Measurements from ENCODE around the gene COQ9. TPM values are rescaled to one million over a fixed set of nuclear protein-coding genes. Genes with fewer than 3 reads are reported as not detected.

Gene COQ9
- total and polyA plus RNA-seq, 2 donors (not counting 1 experiment from before 2014, with no cell fraction given), result 44.4 to 51.2 TPM

- no peak for TF ChIP-seq EZH2 (IDR thresholded peaks at IDR 0.05; ENCODE audit: low read length, missing control alignments)
- no peak for TF ChIP-seq CTCF (conservative IDR thresholded peaks at IDR 0.05 in 1 of 2, IDR thresholded peaks at IDR 0.05 in 1 of 2; ENCODE audit: low read depth in 1 of 2, low read length in 2 of 2)
- peaks cover 4% of the 10 kb centered on the region for H3K4me1 ChIP-seq (ENCODE audit: control insufficient read depth, extremely low read depth, insufficient read depth, low read length)
- H3K27me3 ChIP-seq (ENCODE audit: control insufficient read depth, insufficient read depth, low read length), result no peaks in the 10 kb centered on the region
- no peak overlapping the region for H2AFZ ChIP-seq (ENCODE audit: low read length)
- no peak overlapping the region for H3K4me3 ChIP-seq (replicated peaks in 1 of 4; ENCODE audit: control extremely low read depth in 1 of 4, insufficient read depth in 1 of 4, low read depth in 3 of 4, low read length in 4 of 4)
- H3K9ac ChIP-seq (ENCODE audit: insufficient read depth, low read length), result no peak overlapping the region
- no peaks in the 10 kb centered on the region for H4K20me1 ChIP-seq (ENCODE audit: control insufficient read depth, extremely low read depth, insufficient read depth, low read length)
- no peak overlapping the region for H3K27ac ChIP-seq (ENCODE audit: insufficient read depth, low read length)
- peak in 1 of 2 donors; percentile 4 for DNase-seq (ENCODE audit: low read depth in 2 of 2)
- H3K79me2 ChIP-seq (ENCODE audit: control insufficient read depth, insufficient read depth, low read length), result no peaks in the 10 kb centered on the region
- H3K4me2 ChIP-seq (ENCODE audit: extremely low read depth, insufficient read depth, low read length), result no peak overlapping the region
- no peaks in the 10 kb centered on the region for H3K9me3 ChIP-seq (ENCODE audit: control insufficient read depth, insufficient read depth, low read depth, low read length)
- H3K36me3 ChIP-seq (ENCODE audit: control insufficient read depth, insufficient read depth, low read length), result peaks cover 22% of the 10 kb centered on the region
Observed at GRCh38 chr16:57471852-57472664, 24.8 kb downstream of the COQ9 start.

- H3K27ac ChIP-seq (ENCODE audit: insufficient read depth, low read length), result no peak overlapping the region
- H4K20me1 ChIP-seq (ENCODE audit: control insufficient read depth, extremely low read depth, insufficient read depth, low read length), result no peaks in the 10 kb centered on the region
- no peaks in the 10 kb centered on the region for H3K9me3 ChIP-seq (ENCODE audit: control insufficient read depth, insufficient read depth, low read depth, low read length)
- no peaks in the 10 kb centered on the region for H3K79me2 ChIP-seq (ENCODE audit: control insufficient read depth, insufficient read depth, low read length)
- peaks cover 22% of the 10 kb centered on the region for H3K36me3 ChIP-seq (ENCODE audit: control insufficient read depth, insufficient read depth, low read length)
- H3K4me1 ChIP-seq (ENCODE audit: control insufficient read depth, extremely low read depth, insufficient read depth, low read length), result peaks cover 4% of the 10 kb centered on the region
- TF ChIP-seq CTCF (conservative IDR thresholded peaks at IDR 0.05 in 1 of 2, IDR thresholded peaks at IDR 0.05 in 1 of 2; ENCODE audit: low read depth in 1 of 2, low read length in 2 of 2) (no peak), EZH2 (IDR thresholded peaks at IDR 0.05; ENCODE audit: low read length, missing control alignments) (no peak)
- no peaks in the 10 kb centered on the region for H3K27me3 ChIP-seq (ENCODE audit: control insufficient read depth, insufficient read depth, low read length)
- no peak overlapping the region for H3K9ac ChIP-seq (ENCODE audit: insufficient read depth, low read length)
- no peak overlapping the region for H3K4me3 ChIP-seq (replicated peaks in 1 of 4; ENCODE audit: control extremely low read depth in 1 of 4, insufficient read depth in 1 of 4, low read depth in 3 of 4, low read length in 4 of 4)
- no peak overlapping the region for H2AFZ ChIP-seq (ENCODE audit: low read length)
- DNase-seq (ENCODE audit: low read depth in 2 of 2), result no peak
- no peak overlapping the region for H3K4me2 ChIP-seq (ENCODE audit: extremely low read depth, insufficient read depth, low read length)
Observed at GRCh38 chr16:57472665-57473060, 25.4 kb downstream of the COQ9 start.

- TF ChIP-seq CTCF (conservative IDR thresholded peaks at IDR 0.05 in 1 of 2, IDR thresholded peaks at IDR 0.05 in 1 of 2; ENCODE audit: low read depth in 1 of 2, low read length in 2 of 2) (no peak), EZH2 (IDR thresholded peaks at IDR 0.05; ENCODE audit: low read length, missing control alignments) (no peak)
- Histone ChIP-seq H3K9me3 (ENCODE audit: control insufficient read depth, insufficient read depth, low read depth, low read length) (no peaks in the 10 kb centered on the region), H3K4me3 (replicated peaks in 1 of 4; ENCODE audit: control extremely low read depth in 1 of 4, insufficient read depth in 1 of 4, low read depth in 3 of 4, low read length in 4 of 4) (no peak overlapping the region), H3K9ac (ENCODE audit: insufficient read depth, low read length) (no peak overlapping the region), H2AFZ (ENCODE audit: low read length) (no peak overlapping the region), H4K20me1 (ENCODE audit: control insufficient read depth, extremely low read depth, insufficient read depth, low read length) (no peaks in the 10 kb centered on the region), H3K36me3 (ENCODE audit: control insufficient read depth, insufficient read depth, low read length) (peaks cover 22% of the 10 kb centered on the region), H3K4me2 (ENCODE audit: extremely low read depth, insufficient read depth, low read length) (no peak overlapping the region), H3K79me2 (ENCODE audit: control insufficient read depth, insufficient read depth, low read length) (no peaks in the 10 kb centered on the region), H3K27ac (ENCODE audit: insufficient read depth, low read length) (no peak overlapping the region), H3K27me3 (ENCODE audit: control insufficient read depth, insufficient read depth, low read length) (no peaks in the 10 kb centered on the region), H3K4me1 (ENCODE audit: control insufficient read depth, extremely low read depth, insufficient read depth, low read length) (peaks cover 4% of the 10 kb centered on the region)
- no peak for DNase-seq (ENCODE audit: low read depth in 2 of 2)
Observed at GRCh38 chr16:57473176-57473840, 26.0 kb downstream of the COQ9 start.

Data from fibroblast of lung (primary cell).